Stimulated activated CD4-positive, alpha-beta T cell treated with anti-CD3 and anti-CD28 coated beads, Interleukin-12 subunit alpha, Interleukin-12 subunit beta, amount 100 ng/mL, for 48 hours (primary cell): ENCODE data around the gene FNDC10.
"Not testable (repeated sequence)": the region's sequence is repeated elsewhere in the genome, so short reads cannot be mapped to it uniquely, and the experiment has no call there.

ENCODE experiments used
- DNase-seq, 3 donors: peaks; one replicate each; pipeline ENCODE4 v3.0.0-alpha.2; 2020; ENCODE audit warnings: low read depth in 2 of 3, low spot score in 1 of 3

The FNDC10 gene

DNA sequence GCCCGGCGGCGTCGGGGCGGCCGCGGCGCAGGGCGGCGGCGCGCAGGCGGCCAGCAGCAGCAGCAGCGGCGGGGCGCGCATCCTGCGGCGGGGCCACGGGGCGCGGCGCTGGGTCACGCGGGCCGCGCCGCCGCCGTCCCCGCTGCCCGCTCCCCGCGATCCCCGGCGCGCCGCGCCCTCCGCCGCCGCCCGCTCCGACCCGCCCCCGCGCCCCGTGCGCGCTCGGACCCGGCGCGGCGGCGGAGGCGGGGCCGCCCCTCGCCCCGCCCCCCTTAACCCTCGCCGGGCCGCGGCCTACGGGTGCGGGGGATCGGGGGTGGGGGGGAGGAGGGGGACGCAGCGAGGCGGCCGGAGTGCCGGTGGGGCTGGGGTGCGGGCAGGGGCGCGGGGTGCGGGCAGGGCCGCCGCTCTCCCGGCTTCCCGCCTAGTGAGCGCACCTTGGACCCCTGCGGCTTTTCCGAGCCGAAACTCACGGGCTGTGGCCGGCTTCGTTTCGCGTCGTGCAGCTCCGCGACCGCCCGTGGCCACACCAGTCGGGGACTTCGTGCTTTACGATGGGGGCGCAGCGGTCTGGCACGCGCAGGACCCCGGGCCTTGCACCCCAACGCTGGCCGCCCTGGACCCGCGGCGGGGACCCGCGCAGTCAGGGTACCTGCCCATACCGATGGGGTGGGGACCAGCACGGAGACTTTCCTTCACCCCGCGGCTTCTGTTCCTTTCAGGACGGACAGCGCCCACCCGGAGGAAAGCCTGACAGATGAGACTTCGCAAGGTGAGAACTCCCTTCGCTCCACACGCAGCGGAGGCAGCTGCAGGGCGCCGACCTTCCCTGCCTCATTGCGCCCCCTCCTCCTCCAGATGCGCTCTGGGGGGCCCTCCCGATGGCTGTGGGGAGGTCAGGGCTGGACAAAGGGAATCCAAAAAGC is at the start of gene FNDC10:
Gene FNDC10 (minus strand): TSS at position 201 of the 926 bp plus-strand sequence. CDS start 120 bp downstream, at position 81.
- DNase-seq: no peak

- DNase-seq: not testable (repeated sequence)
Observed at GRCh38 chr1:1648265-1648664, 48.3 kb upstream of the FNDC10 start.

- not testable (repeated sequence) for DNase-seq
Observed at GRCh38 chr1:1647567-1648241, 47.8 kb upstream of the FNDC10 start.

DNA sequence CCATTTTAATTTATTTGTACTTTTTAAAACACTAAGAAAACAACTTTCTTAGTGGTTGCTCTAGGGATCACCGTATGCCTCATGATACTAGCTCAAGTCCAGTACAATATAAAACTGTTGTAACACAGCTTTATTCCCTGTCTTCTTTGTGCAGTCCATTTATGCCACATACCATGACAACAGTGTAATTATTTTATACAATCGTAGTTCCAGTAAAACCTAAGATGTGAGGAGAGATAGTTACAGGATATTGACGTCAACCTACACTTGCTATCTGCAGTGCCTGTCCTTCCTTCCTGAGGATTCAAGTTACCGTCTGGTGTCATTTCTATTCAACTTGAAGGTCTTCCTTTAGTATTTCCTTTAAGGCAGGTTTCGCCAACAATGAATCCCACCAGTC is 46.4 kb upstream of the FNDC10 start:
- not testable (repeated sequence) for DNase-seq

- DNase-seq: not testable (repeated sequence)
Observed at GRCh38 chr1:1640711-1641461, 41.0 kb upstream of the FNDC10 start.

GRCh38 chr1:1640081-1640480 is 40.1 kb upstream of the FNDC10 start:
- DNase-seq: not testable (repeated sequence)

DNA sequence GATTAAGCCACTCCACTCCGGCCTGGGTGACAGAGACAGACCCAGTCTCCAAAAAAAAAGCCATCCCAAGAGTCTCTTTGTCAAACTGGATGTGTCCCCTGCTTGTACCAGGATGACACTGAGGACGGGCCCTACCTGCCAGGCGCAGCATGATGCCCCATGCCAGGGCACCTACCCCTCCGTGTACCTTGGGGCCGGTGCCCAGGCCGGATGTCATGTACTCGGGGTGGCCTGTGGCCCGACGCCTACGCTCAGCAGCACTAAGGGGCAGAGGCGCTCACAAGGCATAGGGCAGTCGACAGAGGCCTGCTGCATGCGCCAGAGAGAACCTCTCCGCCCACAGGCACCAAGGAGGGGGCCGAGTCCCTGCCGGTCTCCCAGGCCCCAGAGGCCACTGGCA is 39.4 kb upstream of the FNDC10 start:
- not testable (repeated sequence) for DNase-seq

DNA sequence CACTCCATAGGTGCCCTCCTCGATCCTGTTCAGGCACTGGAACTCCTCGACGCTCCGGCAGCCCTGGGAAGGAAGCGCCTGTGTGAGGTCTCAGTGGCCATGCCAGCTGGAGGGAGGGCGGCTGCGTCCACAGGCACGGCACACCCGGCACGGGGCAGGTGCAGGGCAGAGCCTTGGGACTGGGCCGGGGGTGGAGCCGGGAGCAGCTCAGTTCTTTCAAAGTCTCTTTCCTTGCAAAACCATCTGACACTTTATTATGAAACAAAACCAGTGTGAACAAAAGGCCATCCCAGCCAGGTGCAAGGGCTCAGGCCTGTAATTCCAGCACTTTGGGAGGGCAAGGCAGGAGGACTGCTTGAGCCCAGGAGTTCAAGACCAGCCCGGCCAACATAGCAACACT is 38.6 kb upstream of the FNDC10 start:
- not testable (repeated sequence) for DNase-seq

- not testable (repeated sequence) for DNase-seq
Observed at GRCh38 chr1:1637479-1637875, 37.5 kb upstream of the FNDC10 start.

- DNase-seq: not testable (repeated sequence)
Observed at GRCh38 chr1:1636621-1637478, 36.9 kb upstream of the FNDC10 start.

DNA sequence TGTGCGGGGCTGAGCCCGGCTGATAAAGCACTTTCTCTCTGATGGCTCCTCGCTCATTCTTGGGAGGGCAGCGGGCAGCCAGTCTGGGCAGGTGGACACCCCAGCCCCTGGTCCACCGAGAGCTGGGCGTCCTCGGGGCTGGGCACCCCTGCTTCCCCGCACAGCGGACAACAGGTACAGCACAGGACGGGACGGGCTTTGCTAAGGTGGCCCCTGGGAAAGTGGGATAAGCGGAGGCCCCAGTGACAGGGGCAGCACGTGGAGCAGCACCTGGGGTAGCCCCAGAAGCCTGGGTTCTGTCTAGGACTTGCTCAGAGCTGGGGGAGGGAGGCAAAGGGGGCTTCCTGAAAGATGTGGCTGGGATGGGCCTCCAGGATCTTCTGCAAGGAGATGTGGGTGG is 34.7 kb upstream of the FNDC10 start:
- DNase-seq: not testable (repeated sequence)

DNA sequence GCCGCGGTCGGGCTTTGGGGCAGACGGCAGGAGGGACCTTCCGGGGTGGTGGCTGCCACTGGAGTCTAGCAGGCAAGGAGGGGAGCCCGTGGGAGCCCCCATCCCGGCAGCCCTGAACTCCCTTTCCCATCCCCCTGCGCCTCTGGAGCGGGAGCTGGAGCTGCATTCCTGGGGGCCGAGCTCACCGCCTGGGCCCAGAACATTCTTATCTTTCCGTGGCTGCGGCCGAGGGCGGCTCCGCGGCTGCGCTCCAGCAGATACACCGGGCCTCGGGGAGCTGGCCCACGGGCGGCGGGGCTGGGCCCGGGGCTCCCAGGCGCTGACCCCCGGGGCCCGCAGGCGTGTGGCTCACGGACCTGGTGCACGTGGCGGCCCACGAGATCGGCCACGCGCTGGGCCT is 33.5 kb upstream of the FNDC10 start:
- DNase-seq: not testable (repeated sequence)

DNA sequence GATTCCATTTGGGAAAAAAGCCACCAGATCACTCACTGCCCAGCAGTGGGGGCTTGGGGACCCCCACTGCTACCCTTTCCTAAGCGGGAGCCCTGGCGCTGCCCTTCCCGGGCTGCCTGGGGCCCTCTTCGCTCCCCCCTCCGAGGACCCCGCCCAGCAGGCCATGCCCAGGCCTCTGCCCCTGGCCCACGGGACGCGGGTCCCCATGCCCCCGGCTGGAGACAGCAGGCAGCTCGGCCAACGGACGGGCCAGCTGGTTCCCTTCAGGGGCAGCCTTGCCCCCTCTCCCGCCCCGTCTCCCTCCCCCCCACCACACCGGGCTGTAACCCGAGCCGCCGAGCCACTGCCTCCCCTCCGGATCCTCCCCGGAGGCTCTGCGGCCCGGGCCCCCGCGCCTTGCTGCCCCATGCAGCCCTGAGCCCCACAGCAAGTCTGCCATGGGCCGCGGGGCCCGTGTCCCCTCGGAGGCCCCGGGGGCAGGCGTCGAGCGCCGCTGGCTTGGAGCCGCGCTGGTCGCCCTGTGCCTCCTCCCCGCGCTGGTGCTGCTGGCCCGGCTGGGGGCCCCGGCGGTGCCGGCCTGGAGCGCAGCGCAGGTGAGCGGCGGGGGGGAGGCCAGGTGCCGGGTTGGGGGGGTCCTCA is 32.0 kb upstream of the FNDC10 start, which contains the start of gene MMP23B:
Gene MMP23B (plus strand): TSS at position 392 of the 639 bp plus-strand sequence. CDS start 46 bp downstream, at position 438.
- no peak for DNase-seq

GRCh38 chr1:1630965-1631781 is 31.2 kb upstream of the FNDC10 start:
- no peak for DNase-seq

DNA sequence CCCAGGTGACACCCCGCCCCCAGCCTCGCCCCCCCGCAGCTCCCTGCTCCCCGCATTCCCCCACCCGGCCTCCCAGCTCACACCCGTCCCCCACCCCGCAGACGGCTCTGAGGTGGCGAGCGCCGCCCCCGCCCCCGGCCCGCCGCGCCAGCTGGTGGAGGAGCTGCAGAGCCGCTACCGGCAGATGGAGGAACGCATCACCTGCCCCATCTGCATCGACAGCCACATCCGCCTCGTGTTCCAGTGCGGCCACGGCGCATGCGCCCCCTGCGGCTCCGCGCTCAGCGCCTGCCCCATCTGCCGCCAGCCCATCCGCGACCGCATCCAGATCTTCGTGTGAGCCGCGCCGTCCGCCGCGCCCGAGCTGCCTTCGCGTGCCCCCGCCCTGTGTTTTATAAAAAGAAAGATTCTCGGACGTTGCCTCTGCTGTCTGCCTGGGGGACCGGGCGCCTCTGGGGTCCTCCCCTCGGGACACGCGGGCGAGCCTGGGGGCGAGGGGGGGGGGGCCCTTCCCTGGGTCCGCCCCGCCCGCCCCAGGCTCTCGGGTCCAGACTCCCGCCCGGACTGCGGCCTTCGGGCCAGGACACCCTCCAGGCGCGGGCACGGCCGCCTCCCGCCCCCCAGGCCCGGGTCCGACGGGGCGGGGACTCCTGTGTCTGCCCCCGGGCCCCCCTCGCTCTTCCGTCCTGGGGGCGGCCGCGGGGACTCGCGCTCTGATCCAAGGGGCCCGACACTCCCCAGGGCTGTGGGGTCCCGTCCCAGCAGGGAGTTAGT is 30.4 kb upstream of the FNDC10 start:
- DNase-seq: peak; percentile 79 to 89 (median 83)

- peak in 2 of 3 donors; percentile 29 to 33 for DNase-seq
Observed at GRCh38 chr1:1629430-1630190, 29.7 kb upstream of the FNDC10 start.

DNA sequence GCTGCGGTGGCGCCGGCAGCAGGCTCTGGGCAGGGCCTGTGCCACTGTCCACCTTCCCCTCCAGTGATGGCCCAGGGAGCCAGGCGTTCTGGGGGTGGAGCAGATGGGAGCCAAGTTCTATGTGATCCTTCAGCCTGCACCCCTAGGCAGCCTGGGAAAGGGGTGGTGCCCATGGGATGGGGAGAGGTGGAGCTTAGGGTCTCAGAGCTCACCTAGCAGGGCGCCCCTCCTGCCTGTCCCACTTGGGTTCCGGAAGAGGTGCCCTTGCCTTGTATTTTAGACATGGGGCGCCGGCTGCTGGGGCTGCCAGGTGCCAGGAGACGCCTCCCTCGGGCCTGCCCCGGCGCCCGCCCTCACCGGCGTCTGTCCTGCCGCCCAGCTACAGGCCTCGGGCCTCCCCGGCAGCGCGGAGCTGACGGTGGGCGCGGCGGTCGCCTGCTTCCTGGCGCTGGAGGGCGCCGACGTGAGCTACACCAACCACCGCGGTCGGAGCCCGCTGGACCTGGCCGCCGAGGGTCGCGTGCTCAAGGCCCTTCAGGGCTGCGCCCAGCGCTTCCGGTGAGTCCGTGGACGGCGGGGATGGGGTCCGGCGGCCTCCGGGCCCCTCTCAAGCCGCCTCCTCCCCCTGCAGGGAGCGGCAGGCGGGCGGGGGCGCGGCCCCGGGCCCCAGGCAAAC is 29.0 kb upstream of the FNDC10 start:
- no peak for DNase-seq
